ENCODE results near the gene FAM124A.

The FAM124A gene

DNA sequence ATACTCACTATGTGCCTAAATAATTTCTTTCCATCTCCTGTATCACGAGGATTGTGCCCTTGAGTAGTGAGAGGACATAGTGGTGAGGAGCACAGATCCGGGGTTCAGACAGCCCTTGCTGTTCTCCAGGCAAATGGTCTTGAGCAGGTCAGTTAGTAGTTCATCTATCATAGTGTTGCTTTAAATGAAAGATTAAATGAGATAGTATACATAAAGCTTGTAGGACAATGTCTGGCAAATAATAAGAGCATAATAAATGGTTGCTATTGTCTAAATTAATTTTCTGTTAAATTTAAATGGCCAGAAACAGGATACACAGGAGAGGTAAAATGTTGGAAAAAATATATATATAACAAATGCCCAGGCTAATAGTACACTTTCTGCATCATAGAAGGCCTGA, 23.4 kb downstream of the FAM124A start:
- Histone ChIP-seq H3K9ac (ENCODE audit: low read depth, low read length) (no peak overlapping the region), H3K4me1 (ENCODE audit: insufficient read depth, low read length) (no peaks in the 10 kb centered on the region), H3K9me3 (ENCODE audit: insufficient read depth, low read length, severe bottlenecking) (no peaks in the 10 kb centered on the region), H4K20me1 (ENCODE audit: insufficient read depth, low read length) (no peaks in the 10 kb centered on the region), H3K27me3 (ENCODE audit: insufficient read depth, low read length, poor library complexity) (no peaks in the 10 kb centered on the region), H2AFZ (ENCODE audit: low read depth, low read length) (no peak overlapping the region), H3K27ac (ENCODE audit: low read length) (no peak overlapping the region), H3K79me2 (ENCODE audit: insufficient read depth, low read length) (no peaks in the 10 kb centered on the region), H3K4me3 (ENCODE audit: low read depth in 1 of 2, low read length in 2 of 2) (no peak overlapping the region), H3K36me3 (ENCODE audit: insufficient read depth, low read length) (no peaks in the 10 kb centered on the region), H3K4me2 (ENCODE audit: insufficient read depth, low read length) (no peak overlapping the region)
- TF ChIP-seq CTCF (IDR thresholded peaks at IDR 0.05; ENCODE audit: borderline replicate concordance, extremely low read depth, low read length, poor library complexity, severe bottlenecking) (no peak), EZH2 (IDR thresholded peaks at IDR 0.05; ENCODE audit: borderline replicate concordance, low read depth, low read length, severe bottlenecking) (no peak)
- DNase-seq (no peak), ATAC-seq (ENCODE audit: insufficient read depth, low read depth) (no peak)

- Histone ChIP-seq H3K27ac (ENCODE audit: low read length) (no peak overlapping the region), H3K36me3 (ENCODE audit: insufficient read depth, low read length) (no peaks in the 10 kb centered on the region), H3K79me2 (ENCODE audit: insufficient read depth, low read length) (no peaks in the 10 kb centered on the region), H3K4me2 (ENCODE audit: insufficient read depth, low read length) (no peak overlapping the region), H2AFZ (ENCODE audit: low read depth, low read length) (no peak overlapping the region), H3K9ac (ENCODE audit: low read depth, low read length) (no peak overlapping the region), H3K4me1 (ENCODE audit: insufficient read depth, low read length) (no peaks in the 10 kb centered on the region), H4K20me1 (ENCODE audit: insufficient read depth, low read length) (no peaks in the 10 kb centered on the region), H3K27me3 (ENCODE audit: insufficient read depth, low read length, poor library complexity) (no peaks in the 10 kb centered on the region), H3K9me3 (ENCODE audit: insufficient read depth, low read length, severe bottlenecking) (no peaks in the 10 kb centered on the region), H3K4me3 (ENCODE audit: low read depth in 1 of 2, low read length in 2 of 2) (no peak overlapping the region)
- DNase-seq (no peak), ATAC-seq (ENCODE audit: insufficient read depth, low read depth) (no peak)
- TF ChIP-seq CTCF (IDR thresholded peaks at IDR 0.05; ENCODE audit: borderline replicate concordance, extremely low read depth, low read length, poor library complexity, severe bottlenecking), result no peak
- no peak for TF ChIP-seq EZH2 (IDR thresholded peaks at IDR 0.05; ENCODE audit: borderline replicate concordance, low read depth, low read length, severe bottlenecking)
Observed at GRCh38 chr13:51246025-51246417, 23.8 kb downstream of the FAM124A start.

- no peaks in the 10 kb centered on the region for H4K20me1 ChIP-seq (ENCODE audit: insufficient read depth, low read length)
- H3K4me2 ChIP-seq (ENCODE audit: insufficient read depth, low read length), result no peak overlapping the region
- no peaks in the 10 kb centered on the region for H3K27me3 ChIP-seq (ENCODE audit: insufficient read depth, low read length, poor library complexity)
- H2AFZ ChIP-seq (ENCODE audit: low read depth, low read length), result no peak overlapping the region
- H3K27ac ChIP-seq (ENCODE audit: low read length), result no peak overlapping the region
- no peaks in the 10 kb centered on the region for H3K79me2 ChIP-seq (ENCODE audit: insufficient read depth, low read length)
- no peaks in the 10 kb centered on the region for H3K9me3 ChIP-seq (ENCODE audit: insufficient read depth, low read length, severe bottlenecking)
- H3K4me3 ChIP-seq (ENCODE audit: low read depth in 1 of 2, low read length in 2 of 2), result no peak overlapping the region
- no peaks in the 10 kb centered on the region for H3K4me1 ChIP-seq (ENCODE audit: insufficient read depth, low read length)
- ATAC-seq (ENCODE audit: insufficient read depth, low read depth) (no peak), DNase-seq (no peak)
- no peak overlapping the region for H3K9ac ChIP-seq (ENCODE audit: low read depth, low read length)
- no peaks in the 10 kb centered on the region for H3K36me3 ChIP-seq (ENCODE audit: insufficient read depth, low read length)
- TF ChIP-seq EZH2 (IDR thresholded peaks at IDR 0.05; ENCODE audit: borderline replicate concordance, low read depth, low read length, severe bottlenecking) (no peak), CTCF (IDR thresholded peaks at IDR 0.05; ENCODE audit: borderline replicate concordance, extremely low read depth, low read length, poor library complexity, severe bottlenecking) (no peak)
Observed at GRCh38 chr13:51246418-51247277, 24.4 kb downstream of the FAM124A start.
